ENCODE data around the gene IFT80. TPM values are rescaled to one million over a fixed set of nuclear protein-coding genes. Genes with fewer than 3 reads are reported as not detected.

IFT80 gene
- total RNA-seq, 2 donors from 2014 or later = 13.8 to 14.1 TPM

DNA sequence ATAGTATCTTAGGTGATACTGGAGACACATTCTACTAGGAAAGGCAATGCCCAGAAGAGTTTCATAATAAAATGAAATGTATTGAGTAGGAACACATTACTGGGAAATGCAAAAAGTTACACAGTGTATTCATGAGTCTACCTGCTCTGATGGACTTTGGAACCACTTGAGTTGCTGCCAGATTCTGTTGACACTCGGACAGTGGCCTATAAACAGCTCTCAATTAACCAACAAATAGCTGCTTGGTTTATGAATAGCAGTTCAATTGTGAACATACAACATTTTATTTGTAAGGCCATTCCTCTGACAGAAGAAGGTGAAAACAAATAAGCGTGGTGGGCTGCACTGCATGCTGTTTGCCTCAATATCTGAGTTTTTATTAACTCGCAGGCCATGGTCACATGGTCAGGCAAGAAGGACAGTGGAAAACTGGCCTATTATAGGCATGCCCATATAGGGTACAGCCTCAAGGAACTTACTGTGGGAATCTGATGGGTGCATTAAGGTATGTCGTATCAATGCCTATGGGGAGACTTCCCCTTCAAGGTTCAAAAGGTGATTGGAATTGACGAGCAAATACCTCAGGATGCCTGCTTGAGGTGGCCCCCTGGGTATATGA lies 107.6 kb downstream of the IFT80 start:
- H3K36me3 ChIP-seq = no peaks in the 10 kb centered on the region
- no peaks in the 10 kb centered on the region for H3K27me3 ChIP-seq
- no peaks in the 10 kb centered on the region for H3K4me1 ChIP-seq
- DNase-seq (ENCODE audit: low spot score) = no peak
- no peak overlapping the region for H3K27ac ChIP-seq
- no peak overlapping the region for H3K4me3 ChIP-seq
- no peaks in the 10 kb centered on the region for H3K9me3 ChIP-seq
- TF ChIP-seq, protein P1, sequence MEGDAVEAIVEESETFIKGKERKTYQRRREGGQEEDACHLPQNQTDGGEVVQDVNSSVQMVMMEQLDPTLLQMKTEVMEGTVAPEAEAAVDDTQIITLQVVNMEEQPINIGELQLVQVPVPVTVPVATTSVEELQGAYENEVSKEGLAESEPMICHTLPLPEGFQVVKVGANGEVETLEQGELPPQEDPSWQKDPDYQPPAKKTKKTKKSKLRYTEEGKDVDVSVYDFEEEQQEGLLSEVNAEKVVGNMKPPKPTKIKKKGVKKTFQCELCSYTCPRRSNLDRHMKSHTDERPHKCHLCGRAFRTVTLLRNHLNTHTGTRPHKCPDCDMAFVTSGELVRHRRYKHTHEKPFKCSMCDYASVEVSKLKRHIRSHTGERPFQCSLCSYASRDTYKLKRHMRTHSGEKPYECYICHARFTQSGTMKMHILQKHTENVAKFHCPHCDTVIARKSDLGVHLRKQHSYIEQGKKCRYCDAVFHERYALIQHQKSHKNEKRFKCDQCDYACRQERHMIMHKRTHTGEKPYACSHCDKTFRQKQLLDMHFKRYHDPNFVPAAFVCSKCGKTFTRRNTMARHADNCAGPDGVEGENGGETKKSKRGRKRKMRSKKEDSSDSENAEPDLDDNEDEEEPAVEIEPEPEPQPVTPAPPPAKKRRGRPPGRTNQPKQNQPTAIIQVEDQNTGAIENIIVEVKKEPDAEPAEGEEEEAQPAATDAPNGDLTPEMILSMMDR (IDR thresholded peaks at IDR 0.05) = no peak

- DNase-seq (ENCODE audit: low spot score) = no peak
- no peak overlapping the region for H3K27ac ChIP-seq
- no peaks in the 10 kb centered on the region for H3K27me3 ChIP-seq
- H3K9me3 ChIP-seq = no peaks in the 10 kb centered on the region
- H3K4me1 ChIP-seq = no peaks in the 10 kb centered on the region
- TF ChIP-seq, protein P1 (IDR thresholded peaks at IDR 0.05) = no peak
- H3K4me3 ChIP-seq = no peak overlapping the region
- H3K36me3 ChIP-seq = no peaks in the 10 kb centered on the region
Measured at GRCh38 chr3:160287666-160288065, 111.4 kb downstream of the IFT80 start.

- TF ChIP-seq, protein P1 (IDR thresholded peaks at IDR 0.05) = no peak
- H3K27ac ChIP-seq = no peak overlapping the region
- no peaks in the 10 kb centered on the region for H3K9me3 ChIP-seq
- no peaks in the 10 kb centered on the region for H3K27me3 ChIP-seq
- no peaks in the 10 kb centered on the region for H3K4me1 ChIP-seq
- DNase-seq (ENCODE audit: low spot score) = no peak
- H3K4me3 ChIP-seq = no peak overlapping the region
- no peaks in the 10 kb centered on the region for H3K36me3 ChIP-seq
Measured at GRCh38 chr3:160286231-160286630, 112.8 kb downstream of the IFT80 start.

DNA sequence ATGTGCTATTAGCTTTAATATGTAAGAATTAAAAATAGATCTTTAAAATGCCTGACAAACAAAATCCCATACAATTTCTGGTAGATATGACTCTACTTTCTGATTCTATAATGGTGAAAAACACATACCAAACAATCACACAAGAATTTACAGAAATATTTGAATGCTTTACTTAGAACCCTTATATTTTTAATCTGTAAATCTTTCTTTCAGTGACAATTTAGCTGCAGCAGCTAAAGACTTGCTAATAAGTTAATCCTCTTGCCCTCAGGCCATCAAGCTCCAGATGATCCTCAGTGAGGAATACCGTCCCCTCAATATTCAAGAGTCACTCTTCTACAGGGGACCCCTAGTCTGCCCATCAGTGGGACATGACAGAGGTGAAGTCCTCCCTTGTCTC lies 118.2 kb downstream of the IFT80 start:
- Histone ChIP-seq H3K27ac (no peak overlapping the region), H3K9me3 (no peaks in the 10 kb centered on the region), H3K4me3 (no peak overlapping the region), H3K36me3 (no peaks in the 10 kb centered on the region), H3K4me1 (no peaks in the 10 kb centered on the region), H3K27me3 (no peaks in the 10 kb centered on the region)
- TF ChIP-seq, protein P1 (IDR thresholded peaks at IDR 0.05) = no peak
- DNase-seq (ENCODE audit: low spot score) = no peak

GRCh38 chr3:160279657-160280056 lies 119.4 kb downstream of the IFT80 start:
- Histone ChIP-seq H3K4me3 (no peak overlapping the region), H3K27me3 (no peaks in the 10 kb centered on the region), H3K36me3 (no peaks in the 10 kb centered on the region), H3K4me1 (no peaks in the 10 kb centered on the region), H3K27ac (no peak overlapping the region), H3K9me3 (no peaks in the 10 kb centered on the region)
- TF ChIP-seq, protein P1 (IDR thresholded peaks at IDR 0.05) = no peak
- no peak for DNase-seq (ENCODE audit: low spot score)

GRCh38 chr3:160278210-160278609 lies 120.8 kb downstream of the IFT80 start:
- H3K9me3 ChIP-seq = no peaks in the 10 kb centered on the region
- H3K27me3 ChIP-seq = no peaks in the 10 kb centered on the region
- H3K36me3 ChIP-seq = no peaks in the 10 kb centered on the region
- H3K27ac ChIP-seq = no peak overlapping the region
- no peaks in the 10 kb centered on the region for H3K4me1 ChIP-seq
- TF ChIP-seq, protein P1 (IDR thresholded peaks at IDR 0.05) = no peak
- no peak overlapping the region for H3K4me3 ChIP-seq
- DNase-seq (ENCODE audit: low spot score) = no peak
